Lung microvascular endothelial cell (primary cell): ENCODE results near the gene ATP8B4. TPM values are rescaled to one million over a fixed set of nuclear protein-coding genes. Genes with fewer than 3 reads are reported as not detected.
A peak's percentile ranks its signal among the peaks of the same experiment; 100 is the strongest.

Source experiments
- DNase-seq, 2 donors: peaks; one replicate each; pipeline versions ENCODE4 v3.0.0 to v3.0.0-alpha.2; 2010; ENCODE audit warnings: low read depth in 2 of 2
- total RNA-seq: library from RNA; depleted of rRNA; stranded (reverse); fragments of >200 nt; gene quantifications from 2 replicates; pipeline ENCODE4 v1.2.1, GENCODE V29; 2014

ATP8B4 gene
- total RNA-seq, 1 donor from 2014 or later: 3.6 TPM

DNA sequence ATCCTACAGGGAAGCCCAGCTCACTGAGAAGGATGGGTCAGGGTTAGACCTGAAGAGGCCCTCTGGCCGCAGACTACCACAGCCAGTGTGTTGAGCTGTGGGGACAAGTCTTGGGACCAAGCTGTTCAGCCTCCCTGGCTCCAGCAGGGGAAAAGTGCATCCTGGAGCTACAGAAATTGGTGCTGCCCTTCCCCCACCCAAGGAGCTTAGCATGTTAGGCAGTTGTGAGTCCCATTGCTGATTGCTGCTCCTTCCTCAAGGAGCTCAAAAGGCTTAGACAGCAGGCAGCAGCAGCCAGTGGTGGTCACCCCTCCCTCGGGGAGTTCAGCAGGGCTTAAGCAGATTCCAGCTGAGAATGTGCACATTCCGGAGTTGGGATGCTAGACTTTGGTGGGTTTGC is 165.6 kb downstream of the ATP8B4 start:
- DNase-seq: no peak

DNA sequence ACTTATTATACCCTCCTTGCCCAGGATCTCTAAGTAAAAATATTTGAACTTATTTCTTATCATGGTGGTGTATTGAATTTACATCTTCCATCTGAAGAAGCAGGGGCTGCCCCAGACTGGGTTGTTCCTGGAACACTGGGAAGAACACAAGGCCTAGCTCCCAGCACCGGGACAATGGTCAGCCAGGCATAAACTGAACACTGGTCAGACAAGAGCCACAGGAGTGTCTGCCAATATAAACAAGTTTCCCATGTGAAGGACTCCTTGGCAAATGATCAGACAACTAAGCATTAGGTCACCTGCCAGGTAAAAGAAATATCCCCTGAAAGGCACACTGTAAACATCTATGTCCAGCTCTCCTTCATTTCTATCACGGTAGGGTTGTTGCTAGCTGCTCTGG is 172.4 kb downstream of the ATP8B4 start:
- no peak for DNase-seq

DNA sequence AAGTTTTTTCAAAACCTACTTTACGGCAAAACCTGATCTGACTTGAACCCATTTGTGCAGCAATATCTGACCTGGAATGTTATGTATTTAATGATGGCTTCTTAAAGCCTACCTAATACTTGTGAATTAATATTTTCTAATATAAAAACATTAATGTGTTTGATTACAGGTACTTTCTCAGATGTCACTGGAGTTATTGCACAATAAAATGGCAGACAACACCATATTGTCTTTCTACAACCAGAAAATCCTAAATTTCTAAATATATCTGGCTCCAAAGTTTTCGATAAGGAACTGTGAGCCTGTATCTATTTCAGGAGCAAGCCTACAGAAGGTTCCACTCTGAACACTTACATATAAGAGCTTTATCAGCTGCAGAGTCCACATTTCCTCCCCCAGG is 184.5 kb downstream of the ATP8B4 start:
- DNase-seq: no peak

DNA sequence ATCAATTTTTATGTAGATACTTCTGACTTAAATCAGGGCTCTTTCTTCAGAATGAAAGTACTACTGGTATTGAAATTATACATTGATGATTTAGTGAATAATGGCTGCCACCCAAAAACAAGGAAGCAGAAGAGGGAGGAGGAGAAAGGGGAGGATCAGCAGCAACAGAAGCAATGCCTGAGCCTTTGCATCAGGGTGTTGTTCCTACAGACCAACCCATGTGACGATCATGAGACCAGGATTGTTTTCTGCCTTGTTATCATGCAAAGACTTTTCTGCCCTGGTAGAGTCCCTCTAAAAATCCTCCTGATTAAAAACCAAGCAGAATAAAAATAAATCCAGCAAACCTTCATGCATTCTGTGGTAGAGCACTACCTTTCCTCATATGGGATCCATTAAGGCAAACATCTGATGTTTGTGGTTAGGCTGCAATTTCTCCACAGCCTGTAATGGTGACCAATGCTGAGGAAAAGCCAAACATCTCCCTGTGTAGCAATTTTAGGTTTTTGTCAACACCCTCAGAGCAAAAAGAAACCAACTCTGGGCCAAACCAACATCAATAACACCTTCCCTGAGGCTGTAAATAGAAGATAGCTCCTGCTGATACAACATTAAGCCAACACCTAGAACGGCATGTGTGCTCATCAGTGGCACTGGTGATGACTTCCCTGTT is 191.7 kb downstream of the ATP8B4 start:
- DNase-seq: no peak

DNA sequence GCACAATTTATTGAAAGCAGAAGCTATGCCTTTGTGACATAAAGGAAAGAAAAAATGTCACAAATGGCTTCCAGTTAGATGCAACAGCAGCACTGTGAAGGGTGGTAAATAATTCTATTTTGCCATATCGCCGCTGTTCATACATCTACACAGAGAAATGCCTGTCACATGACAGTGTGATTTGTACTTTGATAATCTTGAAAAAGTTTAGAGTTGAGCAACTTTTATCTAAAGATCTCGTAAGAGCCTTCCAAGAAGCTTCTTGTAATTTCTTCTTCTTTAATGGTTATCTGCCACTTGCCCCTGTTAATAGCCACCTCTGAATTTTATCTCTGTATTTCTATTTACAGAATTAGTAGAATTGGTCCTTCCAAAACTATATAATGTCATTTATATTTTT is 192.3 kb downstream of the ATP8B4 start:
- DNase-seq: no peak

DNA sequence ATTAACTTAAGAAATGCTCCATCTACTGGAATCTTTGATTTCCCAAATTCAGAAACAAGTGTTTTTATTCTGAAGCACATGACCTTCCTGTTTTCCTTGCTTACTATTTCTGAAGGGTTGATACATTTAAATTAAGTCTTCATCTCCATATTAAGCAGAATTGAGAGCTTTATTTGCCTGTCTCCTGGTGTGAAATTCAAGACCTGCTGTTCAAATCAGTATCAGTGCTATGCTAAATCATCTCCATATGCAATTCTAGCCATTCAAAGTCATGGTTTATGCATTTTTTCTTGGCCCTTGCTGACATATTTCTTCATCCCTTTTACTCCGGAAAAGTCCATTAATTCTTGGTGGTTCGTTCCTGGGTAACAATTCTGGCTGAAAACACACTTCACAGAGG is 195.4 kb downstream of the ATP8B4 start:
- no peak for DNase-seq

DNA sequence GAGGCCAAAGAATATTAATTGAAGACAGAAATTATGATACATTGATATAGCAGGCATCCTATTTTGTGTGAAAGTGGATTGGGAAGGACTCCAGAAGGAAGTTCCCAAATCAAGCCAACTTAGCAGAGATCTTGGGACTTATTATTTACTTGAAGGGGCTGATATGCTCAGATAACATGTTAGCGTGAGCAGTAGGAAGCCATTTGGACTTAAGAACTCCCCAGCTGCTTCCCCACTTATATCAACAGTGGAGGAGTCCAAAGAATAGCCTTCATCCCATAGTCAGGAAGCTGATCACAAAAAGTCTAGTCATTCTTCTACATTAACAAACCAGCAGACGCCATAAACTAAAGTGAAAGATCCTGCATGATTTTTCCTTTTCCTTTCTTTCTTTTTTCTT is 200.0 kb downstream of the ATP8B4 start:
- peak in 1 of 2 donors; percentile 48 for DNase-seq

DNA sequence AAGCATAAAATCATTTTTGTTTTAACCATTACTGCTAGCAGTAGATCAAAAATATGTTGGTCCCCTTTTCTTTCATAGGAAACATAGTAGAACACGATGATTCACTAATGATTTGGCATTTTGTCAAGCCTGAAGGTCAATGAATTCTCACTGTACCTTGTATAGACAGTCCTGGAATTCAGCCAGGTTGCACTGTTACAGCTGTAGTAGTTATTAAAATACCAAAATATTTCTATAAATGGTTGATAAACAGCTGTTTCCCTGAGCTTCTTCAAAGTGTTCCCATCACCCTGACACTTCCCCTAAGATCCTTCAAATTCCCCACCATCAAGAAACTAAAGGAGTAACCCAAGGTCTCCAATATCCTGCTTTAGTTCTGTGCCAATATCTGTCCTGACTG is 200.9 kb downstream of the ATP8B4 start:
- peak; percentile 36 to 53 for DNase-seq

DNA sequence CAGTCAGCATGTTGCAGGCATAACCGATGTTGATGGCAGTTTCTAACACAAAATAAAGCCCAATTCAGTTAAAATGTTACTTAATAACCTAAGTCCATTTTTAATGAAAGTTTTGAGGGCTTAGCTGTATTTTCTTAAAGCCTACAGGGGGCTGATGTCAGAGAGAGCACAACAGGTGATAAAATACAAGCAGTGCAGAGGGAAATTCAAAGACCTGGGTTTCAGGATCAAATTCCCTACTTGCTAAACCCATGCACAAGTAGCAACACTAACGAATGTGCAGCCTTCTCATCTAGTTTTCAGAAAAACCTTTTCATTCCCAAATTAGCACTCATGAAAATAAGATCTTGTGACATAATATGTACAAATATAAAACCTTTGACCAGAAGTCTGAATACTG is 202.0 kb downstream of the ATP8B4 start:
- no peak for DNase-seq

DNA sequence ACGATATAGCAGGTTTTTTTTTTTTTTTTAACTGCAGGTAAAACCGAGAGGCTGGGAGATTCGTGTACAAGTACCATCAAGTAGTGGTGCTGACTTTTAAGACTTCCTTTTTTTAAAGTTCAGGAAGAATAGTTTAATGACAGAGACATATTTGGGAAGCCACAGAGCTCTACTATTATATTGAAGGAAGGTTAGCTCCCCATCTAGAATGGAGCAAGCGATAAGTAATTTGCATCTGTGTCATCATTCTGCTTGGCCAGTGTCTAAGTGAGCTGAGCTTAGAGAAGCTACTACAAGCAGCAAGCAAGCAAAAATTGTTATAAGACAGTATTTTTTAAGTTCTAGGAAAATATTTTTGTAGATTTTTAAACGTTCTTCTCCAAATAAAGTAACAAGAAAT is 203.2 kb downstream of the ATP8B4 start:
- DNase-seq: no peak

DNA sequence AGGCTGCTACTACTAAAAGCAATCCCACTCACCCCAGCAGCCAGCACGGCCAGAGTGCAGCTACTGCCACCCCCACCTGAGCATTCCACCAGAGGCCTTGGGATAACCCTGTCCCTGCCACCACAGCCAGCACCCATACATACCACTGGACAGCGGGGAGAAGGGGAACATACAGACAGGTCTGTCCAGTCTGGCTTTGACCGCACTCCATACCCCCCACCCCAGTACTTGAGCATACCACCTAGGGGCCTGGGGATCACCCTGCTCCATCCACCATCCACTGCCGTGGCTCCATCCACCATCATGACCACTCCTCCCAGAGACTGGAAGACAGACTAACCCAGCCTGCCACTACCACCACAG is 210.1 kb downstream of the ATP8B4 start:
- no peak for DNase-seq

DNA sequence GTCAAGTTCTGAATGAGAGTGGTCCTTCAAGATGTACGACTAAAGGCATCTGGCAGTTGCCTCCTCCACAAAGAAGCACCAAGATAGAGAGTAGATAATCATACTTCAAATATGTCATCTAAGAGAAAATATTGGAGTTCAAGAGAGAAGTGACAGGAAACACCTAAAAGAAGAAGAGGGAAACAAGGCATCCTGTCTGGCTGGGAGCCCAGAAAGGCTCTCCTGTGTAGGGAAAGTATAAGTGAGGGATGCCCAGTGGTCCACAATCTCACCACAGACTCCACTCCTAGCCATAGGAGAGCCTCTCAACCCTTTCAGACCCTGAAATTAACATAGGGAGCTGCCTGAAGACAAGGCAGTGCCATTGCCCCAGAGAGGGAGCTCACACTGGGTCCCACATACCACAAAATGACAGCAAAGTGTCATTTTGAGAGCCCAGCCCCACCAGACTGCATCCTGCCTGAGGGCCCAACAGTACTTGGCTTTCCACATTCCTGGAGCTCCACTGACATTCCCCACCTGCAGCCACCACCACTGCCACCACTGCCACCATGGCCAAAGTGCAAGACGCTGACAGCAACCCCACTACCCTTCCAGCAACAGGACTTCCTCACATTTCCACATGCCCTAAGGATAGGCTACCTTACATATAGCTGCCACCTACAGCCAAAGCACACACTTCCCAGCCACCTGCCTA is 210.6 kb downstream of the ATP8B4 start:
- no peak for DNase-seq

DNA sequence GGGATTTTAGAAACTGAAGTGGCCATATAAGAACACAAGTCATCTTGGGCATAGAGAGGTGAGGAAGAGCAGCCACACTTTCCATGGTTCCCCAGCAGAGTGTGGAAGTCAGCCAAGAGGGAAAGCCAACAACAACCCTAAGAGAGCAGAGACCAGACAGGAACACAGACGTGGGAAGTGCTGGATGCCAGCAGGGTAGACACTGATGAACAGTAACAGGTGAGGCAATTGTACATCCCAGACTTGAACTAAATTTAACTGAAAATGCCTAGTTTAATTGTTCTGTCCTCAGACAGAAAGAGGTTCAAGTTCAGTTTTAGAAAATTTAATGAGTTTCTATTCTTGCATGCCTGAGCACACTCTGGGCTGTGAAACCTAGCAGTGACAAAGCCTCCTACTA is 212.1 kb downstream of the ATP8B4 start:
- DNase-seq: no peak

DNA sequence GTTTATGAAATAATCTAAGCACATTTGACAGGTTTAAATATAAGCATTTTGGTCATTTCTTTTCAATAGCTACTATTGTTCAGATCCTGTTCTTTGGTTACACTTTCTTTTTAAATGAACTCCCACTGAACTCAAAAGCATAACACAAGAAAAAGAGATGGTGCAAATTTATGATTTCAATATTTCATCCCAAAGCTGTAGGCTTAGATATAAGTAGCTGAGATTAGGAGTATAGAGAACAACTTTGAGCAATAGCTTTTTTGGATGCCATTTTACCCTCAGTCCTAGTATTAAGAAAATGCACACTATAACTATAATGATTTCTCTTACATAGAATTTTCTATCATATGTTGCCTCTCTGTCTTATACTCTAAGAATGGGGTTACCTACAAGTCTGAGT is 213.8 kb downstream of the ATP8B4 start:
- no peak for DNase-seq

DNA sequence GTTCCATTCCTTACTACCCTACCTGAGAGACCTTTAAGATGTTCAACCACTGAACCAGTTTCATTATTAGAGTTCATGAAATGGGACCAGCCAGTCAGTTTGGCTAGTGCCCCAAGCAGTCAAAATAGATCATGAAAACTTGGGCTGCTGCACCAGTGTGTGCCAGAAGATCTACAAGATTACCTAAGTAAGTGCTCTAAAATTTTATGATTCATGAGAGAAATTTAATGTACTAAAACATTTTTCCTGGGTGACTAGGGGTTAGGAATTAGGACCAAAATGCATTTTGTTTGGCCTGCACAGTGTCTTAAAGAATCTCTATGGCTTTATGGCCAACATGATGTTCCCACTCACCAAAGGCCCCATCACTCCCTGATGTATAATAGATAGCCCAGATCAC is 214.7 kb downstream of the ATP8B4 start:
- no peak for DNase-seq

DNA sequence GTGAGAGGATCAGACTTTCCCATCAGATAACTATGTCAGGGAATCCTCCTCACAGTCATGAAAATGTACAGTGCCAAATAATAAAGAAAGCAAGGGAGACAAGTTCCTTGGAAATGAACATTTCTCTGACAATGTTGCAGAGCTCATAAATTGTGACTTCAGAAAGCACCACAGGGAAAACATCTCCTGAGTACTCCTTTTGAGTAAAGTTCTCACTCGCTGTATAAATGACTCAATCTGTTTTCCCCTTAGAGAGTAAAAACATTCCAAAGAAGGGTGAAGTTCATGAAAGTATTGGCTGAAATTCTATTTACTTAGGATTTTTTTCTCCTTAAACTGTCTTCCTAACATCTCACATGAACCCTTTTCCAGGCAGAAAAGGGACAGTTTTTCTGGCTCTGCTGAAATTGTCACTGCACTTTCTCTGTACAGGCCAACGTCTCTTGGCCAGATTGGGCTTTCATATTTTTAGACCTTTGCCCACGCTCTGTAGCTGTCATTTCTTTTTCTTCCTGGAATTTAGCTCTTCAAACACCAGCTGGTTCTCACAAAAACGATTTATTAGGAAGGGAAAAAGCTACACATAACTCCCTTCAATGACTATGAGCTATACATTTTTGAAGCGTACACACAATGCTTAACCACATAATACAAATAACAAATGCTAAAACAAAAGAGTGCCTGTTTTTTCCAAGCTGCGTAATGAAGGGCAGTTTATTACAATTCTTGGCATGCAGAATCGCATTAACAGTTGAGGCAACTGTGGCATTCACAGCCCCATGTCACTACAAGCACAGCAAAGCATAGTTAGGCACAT is 216.1 kb downstream of the ATP8B4 start:
- DNase-seq: no peak

DNA sequence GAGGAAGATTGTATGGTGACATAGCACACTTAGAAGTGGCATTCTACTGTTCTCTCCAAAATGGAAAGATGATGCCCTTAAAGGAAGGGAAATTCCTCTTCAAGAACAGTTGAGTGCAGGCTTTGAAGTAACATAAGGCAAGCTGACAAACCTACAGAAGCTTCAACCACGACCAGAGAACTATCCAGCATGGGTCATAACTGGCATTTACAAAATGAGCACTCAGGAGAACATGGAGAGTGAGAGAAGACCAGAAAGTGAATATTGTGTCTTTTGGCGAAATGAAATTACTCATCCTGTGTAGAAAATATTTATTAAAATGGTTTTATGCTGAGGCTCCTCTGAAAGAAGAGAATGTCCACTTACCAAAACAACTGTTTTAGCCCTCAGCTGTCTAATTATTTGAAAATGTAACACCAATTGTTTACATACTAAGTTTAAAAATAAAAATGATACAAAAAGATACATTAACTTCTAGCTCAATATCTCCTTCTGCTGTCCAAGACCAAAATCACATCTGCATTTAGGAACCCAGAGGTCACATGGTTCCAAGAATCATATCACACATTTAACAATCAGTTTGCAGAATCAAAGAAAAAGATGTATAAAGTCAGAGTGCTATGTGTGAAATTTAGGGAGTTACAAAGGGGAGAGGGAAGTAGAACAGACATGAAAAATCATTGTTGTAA is 216.9 kb downstream of the ATP8B4 start:
- peak in 1 of 2 donors; percentile 17 for DNase-seq

DNA sequence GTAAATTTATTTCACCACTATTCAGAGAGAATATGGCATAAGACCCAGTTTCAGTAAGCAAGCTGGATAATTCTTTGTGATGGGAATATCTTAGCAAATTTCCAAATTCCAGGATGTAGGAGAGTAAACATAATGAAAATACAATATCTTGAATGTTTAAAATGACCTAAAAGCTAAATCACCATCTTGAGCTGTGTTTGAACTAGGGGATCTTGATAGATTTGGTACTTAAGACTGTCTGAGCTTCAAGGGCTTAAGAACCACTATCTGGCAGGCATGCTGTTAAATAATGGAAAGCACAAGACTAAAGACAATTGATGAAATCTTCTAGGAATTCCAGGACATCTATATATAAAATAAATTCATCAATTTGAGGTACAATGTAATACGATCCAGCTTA is 217.7 kb downstream of the ATP8B4 start:
- DNase-seq: no peak

DNA sequence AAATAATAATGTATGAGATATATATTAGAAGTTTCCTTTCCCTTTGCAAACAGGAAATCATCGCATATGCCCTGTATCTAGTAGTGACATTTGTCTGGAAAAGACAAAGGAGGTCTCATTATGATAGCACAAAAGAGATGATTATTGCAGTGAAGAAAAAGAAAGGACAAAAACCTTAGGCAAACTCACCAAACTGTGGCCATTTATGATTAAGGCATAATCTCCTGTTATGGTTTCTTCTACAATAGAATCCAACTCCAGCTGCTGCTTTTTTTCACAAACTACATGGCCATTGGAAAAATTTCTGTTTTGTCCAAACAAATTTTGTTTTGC is 218.2 kb downstream of the ATP8B4 start:
- DNase-seq: no peak

DNA sequence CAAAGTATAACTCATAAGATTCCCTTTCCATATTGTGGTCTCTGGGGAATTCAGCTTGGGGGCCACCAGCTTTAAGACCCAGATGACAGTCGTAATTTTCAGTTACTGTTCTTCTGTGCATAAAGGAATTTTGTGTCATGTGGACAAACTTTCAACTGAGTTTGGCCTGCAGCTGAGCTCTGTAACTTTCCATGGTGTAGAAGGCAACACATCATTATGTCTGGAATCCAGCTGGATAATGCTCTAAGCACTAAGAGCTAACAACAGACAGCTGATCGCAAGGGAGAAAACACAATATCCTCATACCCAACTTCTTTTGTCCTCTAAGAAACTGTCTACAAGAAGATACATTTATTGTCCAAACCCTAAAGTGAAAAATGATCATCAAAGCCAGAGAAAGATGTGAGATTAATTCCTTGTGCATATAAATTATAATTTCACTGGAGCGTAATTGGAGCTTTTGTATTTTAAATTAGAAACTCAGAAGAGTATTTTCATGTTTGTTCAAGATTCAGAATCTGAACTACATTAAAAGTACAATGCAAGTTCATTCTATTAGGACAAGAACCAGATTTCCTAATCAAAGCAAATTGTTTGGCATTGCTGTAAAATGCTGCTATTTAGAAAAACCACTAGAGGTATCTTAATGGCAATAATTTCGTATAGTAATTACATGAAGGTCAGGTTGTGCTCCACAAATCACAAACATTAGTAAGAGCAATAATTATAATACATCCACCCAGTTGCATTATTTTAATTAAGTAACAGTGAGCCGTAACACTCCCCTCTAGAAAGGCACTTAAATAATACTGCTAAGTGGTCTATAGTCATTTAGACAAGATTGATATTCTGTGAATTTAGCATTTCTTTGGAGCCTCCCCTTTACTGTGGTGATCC is 218.8 kb downstream of the ATP8B4 start:
- DNase-seq: no peak

DNA sequence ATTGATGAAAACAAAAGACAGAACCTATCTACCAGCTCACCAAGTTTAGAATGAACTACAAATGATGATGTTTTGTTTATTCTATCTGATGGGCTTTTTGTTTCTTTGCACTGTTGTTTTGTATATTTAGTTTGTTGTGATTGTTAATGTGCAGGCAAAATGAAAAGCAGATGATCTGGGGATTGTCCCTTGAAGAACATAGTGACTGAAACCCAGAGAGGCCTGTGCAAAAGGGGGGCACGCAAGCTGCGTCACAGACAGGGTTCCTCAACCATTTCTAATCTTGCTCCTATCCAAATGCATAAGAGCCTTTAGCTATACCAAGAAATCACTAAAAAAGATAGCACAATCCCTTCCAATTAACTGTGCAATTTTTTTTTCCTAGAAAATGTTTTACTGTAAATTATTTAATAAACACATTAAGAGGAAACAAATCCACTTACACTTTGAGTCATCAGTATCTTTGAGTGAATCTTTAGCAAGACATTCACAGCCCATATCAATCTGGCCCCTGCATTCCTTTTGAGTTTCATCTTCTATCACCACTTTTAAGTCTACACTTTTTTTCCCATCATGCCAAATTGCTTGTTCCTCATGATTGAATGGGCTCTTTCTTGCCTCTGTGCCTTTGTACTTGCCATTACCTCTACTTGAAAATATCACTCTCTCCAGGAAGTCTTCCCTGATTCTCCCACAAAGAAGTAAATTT is 220.3 kb downstream of the ATP8B4 start:
- DNase-seq: no peak
